Measurements from ENCODE around the gene CCR5.

- TF ChIP-seq, protein P1, sequence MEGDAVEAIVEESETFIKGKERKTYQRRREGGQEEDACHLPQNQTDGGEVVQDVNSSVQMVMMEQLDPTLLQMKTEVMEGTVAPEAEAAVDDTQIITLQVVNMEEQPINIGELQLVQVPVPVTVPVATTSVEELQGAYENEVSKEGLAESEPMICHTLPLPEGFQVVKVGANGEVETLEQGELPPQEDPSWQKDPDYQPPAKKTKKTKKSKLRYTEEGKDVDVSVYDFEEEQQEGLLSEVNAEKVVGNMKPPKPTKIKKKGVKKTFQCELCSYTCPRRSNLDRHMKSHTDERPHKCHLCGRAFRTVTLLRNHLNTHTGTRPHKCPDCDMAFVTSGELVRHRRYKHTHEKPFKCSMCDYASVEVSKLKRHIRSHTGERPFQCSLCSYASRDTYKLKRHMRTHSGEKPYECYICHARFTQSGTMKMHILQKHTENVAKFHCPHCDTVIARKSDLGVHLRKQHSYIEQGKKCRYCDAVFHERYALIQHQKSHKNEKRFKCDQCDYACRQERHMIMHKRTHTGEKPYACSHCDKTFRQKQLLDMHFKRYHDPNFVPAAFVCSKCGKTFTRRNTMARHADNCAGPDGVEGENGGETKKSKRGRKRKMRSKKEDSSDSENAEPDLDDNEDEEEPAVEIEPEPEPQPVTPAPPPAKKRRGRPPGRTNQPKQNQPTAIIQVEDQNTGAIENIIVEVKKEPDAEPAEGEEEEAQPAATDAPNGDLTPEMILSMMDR (IDR thresholded peaks at IDR 0.05) = no peak
- TF ChIP-seq POLR2A (IDR thresholded peaks at IDR 0.05) = no peak
Observed at GRCh38 chr3:46321461-46322104, 49.2 kb upstream of the CCR5 start.

All from Peyer's patch (tissue), 4 donors.